ENCODE data around the gene ANAPC2. TPM values are rescaled to one million over a fixed set of nuclear protein-coding genes. Genes with fewer than 3 reads are reported as not detected.

Gene ANAPC2
- total RNA-seq, 1 donor from 2014 or later, result 65.0 TPM

DNA sequence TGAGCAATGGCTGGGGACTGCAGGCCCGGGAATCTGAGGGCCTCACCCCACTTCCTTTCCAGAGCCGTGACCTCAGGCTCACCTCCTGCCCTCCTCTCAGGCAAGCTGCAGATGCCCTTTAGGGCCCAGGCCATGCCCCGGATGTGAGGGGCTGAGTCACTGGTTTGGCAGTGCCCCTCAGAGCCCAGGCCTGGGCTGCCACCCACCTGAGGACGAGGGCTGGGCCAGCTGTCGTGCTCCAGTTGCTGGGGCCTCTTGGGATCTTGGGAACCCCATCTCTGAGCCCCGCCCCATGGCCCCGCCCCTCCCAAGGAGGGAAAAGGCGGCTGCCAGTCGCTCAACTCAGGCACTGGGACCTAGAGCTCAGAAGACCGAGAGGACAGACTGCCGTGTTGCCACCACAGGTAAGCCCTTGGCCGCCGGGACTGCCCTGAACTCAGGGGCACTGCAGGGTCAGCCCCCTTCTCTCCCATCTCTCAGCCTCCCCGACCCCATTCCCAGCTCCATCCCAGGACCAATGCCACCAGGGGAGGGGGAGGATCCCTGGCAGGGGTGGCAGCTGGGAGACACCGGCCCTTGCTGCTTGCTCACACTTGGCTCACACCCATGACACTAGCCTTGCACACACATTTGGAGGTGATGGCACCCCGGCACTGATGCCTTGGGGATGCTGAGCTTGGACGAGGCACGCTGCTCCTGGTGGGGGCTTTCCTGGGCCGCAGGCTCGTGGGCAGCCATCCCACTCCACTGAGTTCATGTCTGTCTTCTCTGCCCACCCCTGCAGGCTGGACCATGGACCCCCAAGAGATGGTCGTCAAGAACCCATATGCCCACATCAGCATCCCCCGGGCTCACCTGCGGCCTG lies 36.7 kb upstream of the ANAPC2 start, which contains the start of gene CYSRT1:
TSS of gene CYSRT1 (plus strand) at position 345 of the 865 bp plus-strand sequence. CDS start at position 793, 448 bp downstream.
- Mint-ChIP-seq H3K27me3 (peaks cover 3% of the 10 kb centered on the region), H3K27ac (peak within 1 kb of the TSS; percentile 81), H3K9me3 (no peaks in the 10 kb centered on the region), H3K4me1 (ENCODE audit: unreplicated experiment) (peaks cover 5% of the 10 kb centered on the region), H3K36me3 (no peaks in the 10 kb centered on the region), H3K4me3 (peak within 1 kb of the TSS; percentile 86)
- DNase-seq (ENCODE audit: extremely low spot score, unreplicated experiment), result no peak
- TF ChIP-seq, protein P1, sequence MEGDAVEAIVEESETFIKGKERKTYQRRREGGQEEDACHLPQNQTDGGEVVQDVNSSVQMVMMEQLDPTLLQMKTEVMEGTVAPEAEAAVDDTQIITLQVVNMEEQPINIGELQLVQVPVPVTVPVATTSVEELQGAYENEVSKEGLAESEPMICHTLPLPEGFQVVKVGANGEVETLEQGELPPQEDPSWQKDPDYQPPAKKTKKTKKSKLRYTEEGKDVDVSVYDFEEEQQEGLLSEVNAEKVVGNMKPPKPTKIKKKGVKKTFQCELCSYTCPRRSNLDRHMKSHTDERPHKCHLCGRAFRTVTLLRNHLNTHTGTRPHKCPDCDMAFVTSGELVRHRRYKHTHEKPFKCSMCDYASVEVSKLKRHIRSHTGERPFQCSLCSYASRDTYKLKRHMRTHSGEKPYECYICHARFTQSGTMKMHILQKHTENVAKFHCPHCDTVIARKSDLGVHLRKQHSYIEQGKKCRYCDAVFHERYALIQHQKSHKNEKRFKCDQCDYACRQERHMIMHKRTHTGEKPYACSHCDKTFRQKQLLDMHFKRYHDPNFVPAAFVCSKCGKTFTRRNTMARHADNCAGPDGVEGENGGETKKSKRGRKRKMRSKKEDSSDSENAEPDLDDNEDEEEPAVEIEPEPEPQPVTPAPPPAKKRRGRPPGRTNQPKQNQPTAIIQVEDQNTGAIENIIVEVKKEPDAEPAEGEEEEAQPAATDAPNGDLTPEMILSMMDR (conservative IDR thresholded peaks at IDR 0.05), result no peak

GRCh38 chr9:137223078-137223970 lies 35.0 kb upstream of the ANAPC2 start:
- TF ChIP-seq, protein P1 (conservative IDR thresholded peaks at IDR 0.05), result no peak
- peak overlapping the region; percentile 81 for H3K27ac Mint-ChIP-seq
- H3K4me3 Mint-ChIP-seq, result peak overlapping the region; percentile 86

GRCh38 chr9:137222190-137223077 lies 34.1 kb upstream of the ANAPC2 start, which contains the start of gene RNF208:
Gene RNF208 (minus strand): TSS chr9:137222240. CDS start chr9:137221212, 1,028 bp downstream.
- no peaks in the 10 kb centered on the region for H3K36me3 Mint-ChIP-seq
- TF ChIP-seq, protein P1 (conservative IDR thresholded peaks at IDR 0.05), result no peak
- peaks cover under 1% of the 10 kb centered on the region for H3K27me3 Mint-ChIP-seq
- H3K4me1 Mint-ChIP-seq (ENCODE audit: unreplicated experiment), result peaks cover 1% of the 10 kb centered on the region
- H3K4me3 Mint-ChIP-seq, result peak within 1 kb of the TSS; percentile 86
- no peak for DNase-seq (ENCODE audit: extremely low spot score, unreplicated experiment)
- peak within 1 kb of the TSS; percentile 81 for H3K27ac Mint-ChIP-seq
- H3K9me3 Mint-ChIP-seq, result no peaks in the 10 kb centered on the region

More at GRCh38 chr9:137223078-137223970, 35.0 kb upstream of the ANAPC2 start:
- H3K4me1 Mint-ChIP-seq (ENCODE audit: unreplicated experiment), result peaks cover 5% of the 10 kb centered on the region
- DNase-seq (ENCODE audit: extremely low spot score, unreplicated experiment), result peak; percentile 97
- no peaks in the 10 kb centered on the region for H3K9me3 Mint-ChIP-seq
- peaks cover 3% of the 10 kb centered on the region for H3K27me3 Mint-ChIP-seq
- H3K36me3 Mint-ChIP-seq, result no peaks in the 10 kb centered on the region

GRCh38 chr9:137221506-137222111 lies 33.2 kb upstream of the ANAPC2 start:
- Mint-ChIP-seq H3K36me3 (no peaks in the 10 kb centered on the region), H3K9me3 (no peaks in the 10 kb centered on the region), H3K27me3 (no peaks in the 10 kb centered on the region), H3K4me1 (ENCODE audit: unreplicated experiment) (peaks cover 3% of the 10 kb centered on the region), H3K27ac (no peak overlapping the region), H3K4me3 (no peak overlapping the region)
- no peak for DNase-seq (ENCODE audit: extremely low spot score, unreplicated experiment)
- TF ChIP-seq, protein P1 (conservative IDR thresholded peaks at IDR 0.05), result no peak

Data from type B pancreatic cell (in vitro differentiated cells).